ENCODE results near the gene UBAP1. TPM values are rescaled to one million over a fixed set of nuclear protein-coding genes. Genes with fewer than 3 reads are reported as not detected.
A peak's percentile ranks its signal among the peaks of the same experiment; 100 is the strongest.
"Not testable (repeated sequence)": the region's sequence is repeated elsewhere in the genome, so short reads cannot be mapped to it uniquely, and the experiment has no call there.

The UBAP1 gene
- total and polyA plus RNA-seq, 5 experiments from 2014 or later, result 36.3 to 48.1 (median 38.9) TPM

- H3K27ac Mint-ChIP-seq, result peak overlapping the region in 4 of 10 donors; percentile 5 to 88 (median 60)
- POLR2A ChIA-PET, result interaction anchor here (0.9 kb wide), 1 partner anchor 9 kb away, joined by 3 read pairs; the partner anchor contains the start of gene UBAP1
These were observed 9.0 kb downstream of the UBAP1 start for GRCh38 chr9:34187891-34188240.

DNA sequence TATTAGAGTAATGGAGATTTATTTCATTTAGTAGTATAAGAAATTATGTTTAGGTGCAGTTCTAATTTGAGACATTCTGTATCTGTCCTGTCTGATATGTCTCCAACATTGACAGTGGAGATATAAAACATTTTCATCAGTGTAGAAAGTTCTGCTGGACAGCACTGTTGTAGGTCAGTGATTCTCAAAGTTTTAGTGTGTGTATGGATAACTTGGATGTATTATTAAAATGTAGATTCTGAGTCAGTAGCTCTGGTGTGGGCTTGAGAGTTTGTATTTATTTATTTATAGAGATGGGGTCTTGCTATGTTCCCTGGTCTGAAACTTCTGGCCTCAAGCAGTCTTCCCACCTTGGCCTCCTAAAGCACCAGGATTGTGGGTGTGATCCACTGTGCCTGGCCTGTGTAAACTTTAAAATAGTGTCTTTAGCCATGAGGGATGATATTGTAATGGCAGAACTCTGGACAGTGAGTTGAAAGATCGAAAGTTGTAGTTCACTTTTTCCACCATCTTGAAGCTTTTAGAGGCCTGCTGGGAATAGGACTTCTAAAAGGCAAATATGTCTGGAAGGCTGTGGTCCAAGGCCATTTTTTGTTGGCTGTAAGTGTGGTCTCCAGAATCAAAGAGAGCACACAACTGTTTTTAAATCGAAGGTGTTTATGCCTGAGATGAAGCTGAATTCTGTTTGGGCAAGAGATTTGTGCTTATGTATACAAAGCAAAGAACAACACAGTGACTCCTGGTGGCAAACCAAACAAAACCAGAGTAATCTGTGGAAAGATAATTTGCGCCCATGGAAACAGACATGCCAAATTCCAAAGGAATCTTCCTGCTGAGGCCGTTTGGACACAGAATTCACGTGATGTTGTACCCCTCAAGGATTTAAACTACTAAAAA is 12.4 kb downstream of the UBAP1 start:
- no peak for DNase-seq
- H3K27ac Mint-ChIP-seq, result peak overlapping the region; percentile 22 to 91 (median 66)
- POLR2A ChIA-PET, result interaction anchor here (0.6 kb wide), 1 partner anchor 61 kb away, joined by 3 read pairs; no protein-coding TSS in a partner anchor
- no peaks in the 10 kb centered on the region for H3K27me3 Mint-ChIP-seq
- no peak for ATAC-seq
- peak overlapping the region in 3 of 10 donors; percentile 18 to 55 (median 22) for H3K4me3 Mint-ChIP-seq
- no peaks in the 10 kb centered on the region for H3K9me3 Mint-ChIP-seq
- H3K36me3 Mint-ChIP-seq, result peaks cover 3 to 30% (median 10%) of the 10 kb centered on the region in 3 donors
- peaks cover 17 to 71% (median 63%) of the 10 kb centered on the region in 4 donors for H3K4me1 Mint-ChIP-seq

More at GRCh38 chr9:34187891-34188240, 9.0 kb downstream of the UBAP1 start:
- Mint-ChIP-seq H3K27me3 (no peaks in the 10 kb centered on the region), H3K4me3 (peak overlapping the region in 1 of 10 donors; percentile 5), H3K36me3 (peaks cover 0 to 33% (median 7%) of the 10 kb centered on the region in 3 donors), H3K4me1 (peaks cover 7 to 64% (median 58%) of the 10 kb centered on the region in 4 donors), H3K9me3 (no peaks in the 10 kb centered on the region)
- ATAC-seq (no peak), DNase-seq (no peak)

GRCh38 chr9:34195143-34195542 is 16.3 kb downstream of the UBAP1 start:
- H3K36me3 Mint-ChIP-seq, result peaks cover 7 to 44% (median 12%) of the 10 kb centered on the region in 3 donors
- peaks cover 0 to 2% (median 0%) of the 10 kb centered on the region in 9 donors for H3K9me3 Mint-ChIP-seq
- POLR2A ChIA-PET, result no interaction called here
- ATAC-seq (no peak), DNase-seq (no peak)
- peaks cover 27 to 66% (median 61%) of the 10 kb centered on the region in 4 donors for H3K4me1 Mint-ChIP-seq
- peak overlapping the region in 1 of 10 donors; percentile 8 for H3K4me3 Mint-ChIP-seq
- peak overlapping the region in 6 of 10 donors; percentile 11 to 74 (median 52) for H3K27ac Mint-ChIP-seq
- no peaks in the 10 kb centered on the region for H3K27me3 Mint-ChIP-seq

GRCh38 chr9:34197286-34197685 is 18.4 kb downstream of the UBAP1 start:
- Mint-ChIP-seq H3K4me1 (peaks cover 27 to 63% (median 58%) of the 10 kb centered on the region in 4 donors), H3K36me3 (peaks cover 7 to 58% (median 14%) of the 10 kb centered on the region in 3 donors), H3K27ac (peak overlapping the region in 2 of 10 donors; percentile 50 to 76)
- H3K27me3 Mint-ChIP-seq, H3K4me3 Mint-ChIP-seq, DNase-seq, H3K9me3 Mint-ChIP-seq, POLR2A ChIA-PET, ATAC-seq: not testable (repeated sequence)

- H3K27me3 Mint-ChIP-seq, result no peaks in the 10 kb centered on the region
- ATAC-seq (peak in 1 of 2 donors; percentile 21), DNase-seq (no peak)
- POLR2A ChIA-PET, result no interaction called here
- peaks cover 26 to 61% (median 57%) of the 10 kb centered on the region in 4 donors for H3K4me1 Mint-ChIP-seq
- H3K4me3 Mint-ChIP-seq, result peak overlapping the region in 3 of 10 donors; percentile 7 to 44 (median 43)
- H3K27ac Mint-ChIP-seq, result peak overlapping the region in 5 of 10 donors; percentile 4 to 76 (median 50)
- peaks cover 0 to 2% (median 0%) of the 10 kb centered on the region in 9 donors for H3K9me3 Mint-ChIP-seq
- H3K36me3 Mint-ChIP-seq, result peaks cover 7 to 61% (median 14%) of the 10 kb centered on the region in 3 donors
These were observed 19.2 kb downstream of the UBAP1 start for GRCh38 chr9:34197756-34198711.

DNA sequence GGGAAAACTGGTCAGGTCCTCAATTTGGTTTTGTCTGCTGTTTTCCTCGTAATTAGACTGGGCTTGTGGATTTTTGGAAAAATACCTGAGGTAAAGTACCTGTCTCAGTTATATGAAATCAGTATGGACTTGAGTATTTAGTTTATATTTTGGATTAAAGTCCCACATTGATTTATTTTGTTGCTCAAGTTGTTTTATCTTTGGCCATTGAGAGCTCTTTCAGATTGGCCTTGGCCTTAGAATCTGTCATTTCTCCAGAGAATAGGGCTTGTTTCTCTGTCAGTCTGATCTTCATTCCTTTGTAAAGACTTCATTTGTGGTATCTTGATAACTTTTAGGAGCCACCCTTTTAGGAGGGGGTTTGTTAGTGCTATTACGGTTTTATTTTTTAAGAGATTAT is 21.2 kb downstream of the UBAP1 start:
- H3K4me1 Mint-ChIP-seq, result peaks cover 19 to 65% (median 58%) of the 10 kb centered on the region in 4 donors
- H3K9me3 Mint-ChIP-seq, result peaks cover 0 to 2% (median 0%) of the 10 kb centered on the region in 9 donors

DNA sequence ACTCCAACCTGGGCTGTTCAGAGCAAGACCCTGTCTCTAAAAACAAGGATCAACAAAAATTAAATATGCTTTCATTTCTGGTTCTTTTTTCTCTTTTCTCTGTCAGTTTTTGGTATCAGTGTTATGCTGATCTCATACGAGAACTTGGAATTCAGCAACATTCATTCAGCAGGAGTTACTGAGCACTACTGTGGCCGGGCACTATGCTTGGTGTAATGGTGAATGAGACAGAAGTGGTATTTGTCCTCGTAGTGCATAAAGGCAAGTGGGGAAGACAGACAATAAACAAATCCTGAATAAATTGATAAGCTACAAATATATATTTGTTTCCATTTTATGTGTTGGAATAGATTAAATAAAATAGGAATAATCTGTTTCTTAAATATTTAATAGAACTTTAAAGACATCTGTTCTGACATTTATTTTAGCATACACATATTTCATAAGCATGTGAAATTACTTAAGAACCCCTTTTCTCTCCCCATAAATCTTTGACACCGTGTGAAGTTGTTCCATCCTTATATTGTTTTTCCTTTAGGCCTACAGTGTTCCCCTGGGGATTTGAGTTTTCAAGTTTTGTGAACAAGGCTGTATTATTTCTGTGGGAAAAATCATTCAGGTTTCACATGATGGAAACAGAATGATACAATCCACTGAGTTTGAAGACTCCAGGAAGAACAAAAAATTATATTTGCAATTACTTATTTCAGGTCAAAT is 24.6 kb downstream of the UBAP1 start:
- no peak for DNase-seq
- ATAC-seq, result no peak
- H3K4me1 Mint-ChIP-seq, result peaks cover 5 to 55% (median 50%) of the 10 kb centered on the region in 4 donors
- H3K27me3 Mint-ChIP-seq, result no peaks in the 10 kb centered on the region
- no peaks in the 10 kb centered on the region for H3K9me3 Mint-ChIP-seq
- no peak overlapping the region for H3K4me3 Mint-ChIP-seq
- peaks cover 0 to 48% (median 4%) of the 10 kb centered on the region in 3 donors for H3K36me3 Mint-ChIP-seq
- POLR2A ChIA-PET, result no interaction called here
- peak overlapping the region in 2 of 10 donors; percentile 5 to 10 for H3K27ac Mint-ChIP-seq

More for the DNA sequence above, 21.2 kb downstream of the UBAP1 start:
- POLR2A ChIA-PET, result no interaction called here
- Mint-ChIP-seq H3K36me3 (peaks cover 5 to 65% (median 10%) of the 10 kb centered on the region in 3 donors), H3K4me3 (no peak overlapping the region), H3K27ac (peak overlapping the region in 1 of 10 donors; percentile 22), H3K27me3 (no peaks in the 10 kb centered on the region)
- no peak for DNase-seq
- no peak for ATAC-seq

GRCh38 chr9:34203992-34204635 is 25.3 kb downstream of the UBAP1 start:
- Mint-ChIP-seq H3K36me3 (peaks cover 0 to 45% (median 4%) of the 10 kb centered on the region in 3 donors), H3K27ac (peak overlapping the region in 3 of 10 donors; percentile 5 to 37 (median 8)), H3K4me3 (no peak overlapping the region), H3K27me3 (no peaks in the 10 kb centered on the region), H3K9me3 (no peaks in the 10 kb centered on the region), H3K4me1 (peaks cover 4 to 53% (median 49%) of the 10 kb centered on the region in 4 donors)
- DNase-seq, result no peak
- POLR2A ChIA-PET, result no interaction called here
- ATAC-seq, result no peak

DNA sequence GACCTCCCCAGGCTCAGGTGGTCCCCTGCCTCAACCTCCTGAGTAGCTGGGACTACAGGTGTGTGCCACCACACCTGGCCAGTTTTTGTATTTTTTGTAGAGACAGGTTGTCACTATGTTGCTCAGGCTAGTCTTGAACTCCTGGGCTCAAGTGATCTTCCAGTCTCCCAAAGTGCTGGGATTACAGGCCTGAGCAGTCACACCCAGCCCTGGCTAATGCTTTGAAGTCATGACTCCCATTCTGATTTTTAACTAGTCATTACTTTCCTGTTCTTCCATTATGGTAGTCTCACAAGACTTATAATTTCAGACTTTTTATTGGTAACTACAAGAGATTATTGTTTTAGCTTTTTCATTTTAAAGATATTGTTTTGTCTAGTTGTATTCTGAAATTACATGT is 26.3 kb downstream of the UBAP1 start:
- H3K27ac Mint-ChIP-seq, result peak overlapping the region in 1 of 10 donors; percentile 41
- no peaks in the 10 kb centered on the region for H3K27me3 Mint-ChIP-seq
- DNase-seq, result no peak
- ATAC-seq, result no peak
- peaks cover 0 to 45% (median 13%) of the 10 kb centered on the region in 3 donors for H3K36me3 Mint-ChIP-seq
- POLR2A ChIA-PET, result no interaction called here
- H3K4me3 Mint-ChIP-seq, result no peak overlapping the region
- H3K9me3 Mint-ChIP-seq, result no peaks in the 10 kb centered on the region
- peaks cover 2 to 54% (median 51%) of the 10 kb centered on the region in 4 donors for H3K4me1 Mint-ChIP-seq

DNA sequence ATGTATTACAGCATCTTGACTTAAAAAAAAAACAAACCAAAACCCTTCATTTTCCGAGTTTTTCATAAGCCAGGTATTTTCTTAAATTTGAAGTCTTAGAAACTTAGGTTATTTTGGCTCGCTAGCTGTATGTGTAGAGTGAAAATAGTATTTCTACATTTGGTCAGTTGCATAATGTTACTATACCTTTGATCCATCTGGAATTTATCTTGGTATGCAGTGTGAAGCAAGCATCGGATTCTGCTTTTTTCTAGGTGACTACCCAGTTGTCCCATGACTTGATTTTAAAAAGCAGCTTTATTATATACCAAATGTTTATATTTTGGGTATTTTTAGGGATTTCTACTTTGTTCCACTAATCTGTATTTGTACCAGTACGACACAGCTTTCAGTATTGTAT is 27.7 kb downstream of the UBAP1 start:
- Mint-ChIP-seq H3K4me1 (peaks cover 4 to 55% (median 52%) of the 10 kb centered on the region in 4 donors), H3K27me3 (no peaks in the 10 kb centered on the region), H3K4me3 (no peak overlapping the region), H3K9me3 (no peaks in the 10 kb centered on the region), H3K36me3 (peaks cover 0 to 37% (median 11%) of the 10 kb centered on the region in 3 donors), H3K27ac (no peak overlapping the region)
- ATAC-seq (no peak), DNase-seq (no peak)
- POLR2A ChIA-PET, result interaction anchor here (0.7 kb wide), 1 partner anchor 58 kb away, joined by 3 read pairs; no protein-coding TSS in a partner anchor

- Mint-ChIP-seq H3K27ac (peak overlapping the region in 3 of 10 donors; percentile 49 to 64 (median 50)), H3K4me3 (peak overlapping the region in 1 of 10 donors; percentile 11), H3K9me3 (no peaks in the 10 kb centered on the region), H3K27me3 (no peaks in the 10 kb centered on the region), H3K36me3 (peaks cover 0 to 22% (median 20%) of the 10 kb centered on the region in 3 donors), H3K4me1 (peaks cover 16 to 52% (median 43%) of the 10 kb centered on the region in 4 donors)
- POLR2A ChIA-PET, result no interaction called here
- DNase-seq (no peak), ATAC-seq (no peak)
These were observed 32.6 kb downstream of the UBAP1 start for GRCh38 chr9:34211395-34211794.

Data from naive thymus-derived CD8-positive, alpha-beta T cell (primary cell).